ENCODE data around the gene APPBP2.
"Not testable (repeated sequence)": the region's sequence is repeated elsewhere in the genome, so short reads cannot be mapped to it uniquely, and the experiment has no call there.

Gene APPBP2

DNA sequence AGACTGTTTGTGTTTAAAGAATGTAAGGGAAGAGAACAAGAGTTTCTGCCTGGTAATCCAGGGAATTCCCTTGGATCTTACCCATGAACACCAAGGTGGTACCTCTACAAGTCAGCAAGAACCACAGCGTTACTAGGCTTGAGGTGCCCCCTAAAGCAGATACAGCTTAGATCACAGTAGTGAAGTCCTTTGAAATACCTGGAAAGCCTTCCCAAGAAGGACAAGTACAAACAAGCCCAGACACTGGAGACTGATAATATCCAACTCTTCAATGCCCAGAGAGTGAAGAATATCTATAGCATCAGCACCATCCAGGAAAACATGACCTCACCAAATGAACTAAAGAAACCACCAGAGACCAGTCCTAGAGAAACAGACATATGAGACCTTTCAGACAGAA, 3.8 kb upstream of the APPBP2 start:
- DNase-seq, result no peak

DNA sequence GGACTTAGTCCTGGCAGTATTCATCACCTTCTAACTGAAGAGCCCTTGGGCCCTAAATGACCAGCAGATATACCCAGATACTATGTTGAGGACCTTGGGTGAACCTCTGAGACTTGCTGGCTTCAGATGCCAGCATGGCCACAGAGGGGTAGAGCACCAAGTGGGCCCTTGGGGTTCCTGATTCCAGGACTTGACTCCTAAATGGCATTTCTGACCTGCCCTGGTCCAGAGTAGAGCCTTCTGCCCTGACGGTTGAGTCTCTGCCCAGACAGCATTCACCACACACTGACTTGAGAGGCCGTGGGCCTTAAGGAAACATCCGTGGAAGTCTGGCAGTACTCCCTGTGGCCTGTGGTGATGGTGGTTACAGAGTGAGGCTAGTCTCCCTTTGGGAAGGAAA, 2.8 kb upstream of the APPBP2 start:
- no peak for DNase-seq

DNA sequence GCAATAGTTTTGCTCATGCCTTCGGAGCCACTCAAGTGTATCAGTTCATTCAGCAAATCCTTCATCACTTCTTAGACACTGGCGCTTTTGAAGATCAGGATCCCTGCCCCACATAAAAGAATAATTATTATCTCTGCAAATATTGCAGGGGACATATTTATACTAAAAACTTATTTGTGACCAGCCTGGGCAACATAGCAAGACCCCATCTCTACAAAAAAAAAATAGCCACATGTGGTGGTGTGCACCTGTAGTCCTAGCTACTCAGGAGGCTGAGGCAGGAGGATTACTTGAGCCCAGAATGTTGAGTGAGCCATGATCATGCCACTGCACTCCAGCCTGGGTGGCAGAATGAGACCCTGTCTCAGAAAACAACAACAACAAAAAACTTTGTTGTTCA, 1.7 kb upstream of the APPBP2 start:
- DNase-seq, result no peak

DNA sequence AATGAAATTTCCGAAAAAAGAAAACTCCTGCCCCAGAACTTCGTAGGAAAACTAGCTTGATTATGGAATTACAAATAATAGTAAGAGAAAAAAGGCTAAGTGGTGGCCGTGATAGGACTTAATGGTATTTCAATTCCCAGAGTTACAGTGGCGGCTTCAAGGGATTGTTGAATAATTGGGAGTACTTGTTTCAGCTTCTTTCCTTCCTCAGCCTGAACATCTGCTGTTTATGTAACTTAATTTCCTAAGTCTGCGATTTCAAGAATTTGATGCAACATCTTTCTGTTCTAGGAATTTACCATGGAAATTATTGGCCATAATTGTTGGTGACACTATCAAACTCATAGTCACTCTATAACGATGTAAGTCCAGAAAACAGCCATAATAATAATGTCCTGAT, 684 bp upstream of the APPBP2 start:
- DNase-seq, result no peak

DNA sequence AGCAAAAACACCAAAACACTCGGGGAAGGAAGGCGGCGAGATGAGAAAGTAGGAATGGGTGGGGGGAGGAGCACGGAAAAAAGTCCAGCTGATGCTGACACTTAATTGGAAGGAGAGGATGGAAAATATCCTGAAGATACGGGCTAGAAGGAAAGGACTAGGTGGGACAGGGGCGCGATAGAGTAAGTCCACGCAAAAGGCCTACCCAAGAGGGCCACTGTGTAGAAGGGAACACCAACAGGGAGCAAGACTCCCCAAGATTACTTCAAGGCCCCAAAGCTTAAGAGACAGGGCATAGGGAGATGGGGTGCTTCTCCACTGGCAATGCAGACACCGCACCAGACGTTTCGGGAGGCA, 736 bp downstream of the APPBP2 start:
- DNase-seq, result no peak

DNA sequence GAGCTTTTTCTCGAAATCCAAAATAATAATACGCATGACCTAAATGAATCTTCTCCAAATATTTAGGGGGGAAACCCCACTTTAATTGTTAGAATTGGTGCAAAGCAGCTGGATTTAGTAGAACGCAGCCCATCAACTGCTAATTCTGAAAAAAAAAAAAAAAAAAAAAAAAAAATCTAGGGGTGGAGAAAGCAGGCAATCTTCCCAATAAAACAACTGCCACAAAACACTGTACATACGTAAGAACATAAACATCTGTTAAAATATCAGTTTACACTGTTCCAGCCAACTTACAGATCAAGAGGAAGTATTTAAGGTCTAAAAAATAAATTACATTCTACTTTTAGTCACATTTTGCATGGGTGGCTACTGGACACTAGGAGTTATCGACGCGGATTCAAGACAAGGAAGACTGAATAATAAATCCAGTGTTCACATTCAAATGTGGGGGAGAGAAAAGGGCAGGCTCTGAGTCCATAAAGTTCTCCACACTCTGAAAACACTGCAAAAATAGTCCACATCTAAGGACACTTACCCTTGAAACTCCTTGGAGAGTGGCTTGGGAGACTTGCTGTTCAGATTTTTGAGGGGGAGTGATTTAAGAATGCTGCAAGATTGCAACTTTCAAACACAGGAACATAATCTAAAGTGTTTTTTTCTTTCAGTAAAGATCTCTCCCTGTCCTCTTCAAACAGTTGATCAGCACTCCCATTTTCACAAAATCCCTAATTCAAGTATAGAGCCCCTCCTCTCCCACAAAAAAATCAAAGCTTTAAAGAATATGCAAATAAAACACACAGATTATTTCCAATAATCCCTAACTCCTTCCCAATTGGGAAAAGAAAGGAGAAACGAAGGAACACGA, 1.3 kb downstream of the APPBP2 start:
- peak; percentile 18 for DNase-seq

DNA sequence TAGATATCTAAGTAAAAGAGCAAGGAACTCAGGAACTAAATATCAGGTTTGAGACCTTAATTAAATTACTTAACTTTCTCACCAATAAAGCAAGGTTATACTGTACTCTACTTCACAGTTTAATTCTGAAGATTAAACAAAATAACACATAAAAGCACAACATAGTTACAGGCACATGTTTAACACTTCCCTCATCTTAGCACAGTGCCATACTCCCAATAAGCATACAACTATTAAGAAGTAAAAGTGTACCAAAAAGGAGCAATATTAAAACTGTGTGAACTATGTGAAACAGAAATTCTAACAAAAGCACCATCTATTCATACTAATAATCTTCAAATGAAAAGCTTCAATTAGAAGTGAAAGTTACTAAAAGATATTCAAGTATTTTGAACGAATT, 2.2 kb downstream of the APPBP2 start:
- no peak for DNase-seq

DNA sequence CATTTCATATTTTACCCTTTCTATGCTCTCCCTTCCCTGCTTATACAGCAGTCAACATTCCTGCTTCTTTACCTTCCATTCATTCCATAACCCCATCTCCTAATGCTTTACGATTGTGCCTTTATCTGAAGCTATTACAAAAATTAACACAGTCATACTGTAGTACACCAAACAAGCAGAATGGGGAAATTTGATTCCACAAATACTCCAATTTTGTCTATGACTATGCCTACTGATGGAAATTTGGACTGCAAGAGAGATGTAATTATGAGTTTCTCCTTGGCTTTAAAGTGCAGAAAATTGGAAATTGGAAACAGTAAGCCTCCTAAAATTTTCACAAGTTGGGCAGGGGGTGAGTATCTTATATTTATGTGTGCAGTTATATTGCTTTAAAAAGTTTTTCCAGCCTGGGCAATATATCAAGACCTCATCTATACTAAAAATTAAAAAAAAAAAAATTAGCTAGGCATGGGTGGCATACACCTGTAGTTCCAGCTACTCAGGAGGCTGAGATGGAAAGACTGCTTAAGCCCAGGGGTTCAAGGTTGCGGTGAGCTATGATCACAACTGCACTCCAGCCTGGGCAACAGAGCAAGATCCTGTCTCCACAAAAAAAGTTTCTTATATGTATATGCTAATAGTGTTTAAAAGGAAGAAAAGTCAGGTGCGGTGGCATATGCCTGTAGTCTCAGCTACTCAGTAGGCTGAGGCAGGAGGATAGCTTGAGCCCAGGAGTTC, 3.0 kb downstream of the APPBP2 start:
- DNase-seq, result no peak

DNA sequence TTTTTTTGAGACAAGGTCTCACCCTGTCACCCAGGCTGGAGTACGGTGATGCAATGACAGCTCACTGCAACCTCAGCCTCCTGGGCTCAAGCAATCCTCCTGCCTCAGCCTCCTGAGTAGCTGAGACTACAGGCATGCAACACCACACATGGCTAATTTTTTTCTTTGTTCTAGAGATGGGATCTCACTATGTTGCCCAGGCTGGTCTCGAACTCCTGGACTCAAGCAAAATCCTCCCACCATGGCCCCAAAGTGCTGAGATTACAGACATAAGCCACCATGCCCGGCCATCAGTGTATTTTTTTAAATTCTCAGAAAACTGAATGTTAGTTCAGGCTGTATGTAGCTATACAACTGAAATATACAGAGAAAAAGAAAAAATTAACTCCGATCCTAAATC, 6.2 kb downstream of the APPBP2 start:
- DNase-seq, result no peak

DNA sequence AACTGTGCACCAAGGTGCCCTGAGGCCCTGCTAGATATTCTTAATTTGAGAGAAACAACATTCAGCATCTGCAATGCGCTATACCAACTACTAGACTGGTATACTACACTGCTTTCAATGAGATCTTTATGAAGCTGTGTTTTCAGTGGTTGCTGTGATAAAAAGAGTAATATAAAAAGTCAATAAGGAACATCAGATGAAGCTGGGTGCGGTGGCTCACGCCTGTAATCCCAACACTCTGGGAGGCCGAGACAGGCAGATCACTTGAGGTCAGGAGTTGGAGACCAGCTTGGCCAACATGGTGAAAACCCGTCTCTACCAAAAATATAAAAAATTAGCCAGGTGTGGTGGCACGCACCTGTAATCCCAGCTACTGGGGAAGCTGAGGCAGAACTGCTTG, 10.4 kb downstream of the APPBP2 start:
- not testable (repeated sequence) for DNase-seq

DNA sequence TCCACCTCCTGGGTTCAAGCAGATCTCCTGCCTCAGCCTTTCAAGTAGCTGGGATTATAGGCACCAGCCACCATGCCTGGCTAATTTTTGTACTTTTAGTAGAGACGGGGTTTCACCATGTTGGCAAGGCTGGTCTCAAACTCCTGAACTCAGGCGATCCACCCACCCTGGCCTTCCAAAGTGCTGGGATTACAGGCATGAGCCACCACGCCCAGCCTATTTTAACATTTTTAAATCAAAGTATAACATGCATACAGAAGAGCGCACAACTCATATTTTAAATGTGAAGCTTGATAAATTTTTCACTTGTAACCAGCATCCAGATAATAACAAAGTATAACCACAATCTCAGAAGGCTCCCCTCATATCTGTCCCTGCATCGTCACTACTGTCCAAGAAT, 10.8 kb downstream of the APPBP2 start:
- DNase-seq, result not testable (repeated sequence)

DNA sequence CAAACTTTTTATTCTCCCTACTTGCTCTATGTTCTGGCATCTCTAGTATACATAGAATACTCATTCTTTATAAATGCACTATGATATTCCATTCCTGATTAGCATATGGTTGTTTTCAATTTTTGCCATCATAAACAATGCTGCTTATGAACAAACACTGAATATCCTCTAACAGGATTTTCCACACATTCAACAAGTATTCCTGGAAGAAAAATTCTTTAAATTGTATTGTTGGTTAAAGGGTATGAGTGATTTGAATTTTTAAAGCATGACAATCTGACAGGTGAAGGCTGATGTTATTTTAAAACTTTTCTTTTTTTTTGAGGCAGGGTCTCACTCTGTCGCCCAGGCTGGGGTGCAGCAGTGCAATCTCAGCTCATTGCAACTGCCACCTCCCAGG, 11.5 kb downstream of the APPBP2 start:
- DNase-seq, result no peak

DNA sequence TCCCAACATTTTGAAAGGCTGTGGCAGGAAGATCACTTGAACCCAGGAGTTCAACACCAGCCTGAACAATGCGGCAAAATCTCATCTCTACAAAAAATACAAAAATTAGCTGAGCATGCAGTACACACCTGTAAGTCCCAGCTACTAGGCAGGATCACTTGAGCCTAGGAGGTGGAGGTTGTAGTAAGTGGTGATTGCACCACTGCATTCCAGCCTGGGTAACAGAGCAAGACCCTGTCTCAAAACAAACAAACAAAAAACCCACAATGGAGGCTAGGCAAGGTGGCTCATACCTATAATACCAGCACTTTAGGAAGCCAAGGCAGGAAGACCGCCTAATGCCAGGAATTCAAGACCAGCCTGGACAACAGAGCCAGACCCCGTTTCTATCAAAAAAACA, 12.0 kb downstream of the APPBP2 start:
- DNase-seq, result no peak

DNA sequence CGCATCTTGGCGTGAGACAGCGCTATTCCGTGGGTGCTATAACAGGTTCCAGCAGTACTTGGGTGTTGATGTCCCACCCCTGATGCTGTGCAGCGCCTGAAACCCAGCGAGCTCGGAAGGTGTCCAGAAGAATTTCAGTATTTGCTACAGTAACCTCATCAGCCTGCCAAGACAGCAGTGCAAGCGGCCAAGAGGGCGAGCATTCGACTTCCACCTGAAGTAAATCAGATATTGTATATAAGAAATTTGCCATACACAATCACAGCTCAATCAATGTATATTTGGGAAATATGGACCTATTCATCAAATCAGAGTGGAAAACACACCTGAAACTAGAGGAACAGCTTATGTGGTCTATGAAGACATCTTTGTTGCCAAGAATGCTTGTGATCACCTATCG, 13.0 kb downstream of the APPBP2 start:
- no peak for DNase-seq

DNA sequence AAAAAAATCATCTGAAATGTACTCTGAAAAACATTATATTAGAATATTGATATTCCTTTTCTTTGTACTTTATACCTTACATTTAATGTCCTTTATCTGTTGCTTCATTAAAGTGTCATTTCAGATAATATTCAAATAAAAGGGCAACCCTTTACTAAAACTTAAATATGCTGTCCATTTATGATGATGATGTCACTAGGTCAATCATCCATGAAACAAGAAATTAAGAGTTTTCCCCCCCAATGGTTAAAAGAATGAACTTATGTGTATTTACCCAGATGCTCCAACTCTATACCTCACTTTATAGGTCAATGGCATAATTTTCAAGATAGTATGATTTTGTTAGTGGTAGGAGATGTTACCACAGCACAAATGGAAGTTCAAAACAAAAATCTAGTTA, 15.3 kb downstream of the APPBP2 start:
- DNase-seq, result no peak

DNA sequence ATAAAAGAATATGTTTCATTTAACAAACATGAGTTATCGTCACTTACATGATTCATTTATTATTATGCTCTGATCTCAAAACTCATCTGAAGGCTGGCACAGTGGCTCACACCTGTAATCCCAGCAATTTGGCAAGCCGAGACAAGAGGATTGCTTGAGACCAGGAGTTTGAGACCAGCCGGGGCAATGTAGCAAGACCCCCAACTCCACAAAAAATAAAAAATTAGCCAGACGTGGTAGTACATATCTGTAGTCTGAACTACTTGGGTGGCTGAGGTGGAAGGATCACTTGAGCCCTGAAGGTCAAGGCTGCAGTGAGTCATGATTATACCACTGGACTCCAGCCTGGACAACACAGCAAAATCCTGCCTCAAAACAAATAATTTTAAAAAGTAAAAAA, 16.0 kb downstream of the APPBP2 start:
- DNase-seq, result no peak

DNA sequence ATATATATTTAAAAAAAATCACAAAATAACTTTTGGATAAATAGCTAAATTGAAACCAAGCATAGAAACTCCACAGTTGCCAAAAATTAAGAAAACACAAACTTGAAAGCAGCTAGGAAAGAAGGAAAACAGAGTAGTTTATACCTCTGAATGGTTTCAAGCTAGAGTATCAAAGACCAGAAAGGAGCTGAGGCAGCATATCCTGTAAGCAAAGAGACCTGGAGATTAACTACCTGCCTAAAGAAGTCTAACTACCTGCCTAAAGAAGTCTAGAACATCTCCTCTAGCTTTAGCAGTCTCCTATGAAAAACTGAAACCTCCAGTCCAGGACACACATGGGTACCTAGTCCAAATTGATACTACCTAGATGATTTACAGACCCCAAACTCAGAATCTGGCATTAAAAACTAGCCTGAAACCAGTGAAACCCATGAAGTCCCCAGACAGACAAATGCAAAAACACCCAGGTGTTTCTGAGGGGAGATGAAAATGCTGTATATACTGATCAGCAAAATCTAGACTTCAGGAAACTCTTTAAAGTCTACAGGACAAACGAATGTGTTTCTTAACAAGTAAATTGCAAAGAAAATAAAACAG, 17.6 kb downstream of the APPBP2 start:
- DNase-seq, result no peak

DNA sequence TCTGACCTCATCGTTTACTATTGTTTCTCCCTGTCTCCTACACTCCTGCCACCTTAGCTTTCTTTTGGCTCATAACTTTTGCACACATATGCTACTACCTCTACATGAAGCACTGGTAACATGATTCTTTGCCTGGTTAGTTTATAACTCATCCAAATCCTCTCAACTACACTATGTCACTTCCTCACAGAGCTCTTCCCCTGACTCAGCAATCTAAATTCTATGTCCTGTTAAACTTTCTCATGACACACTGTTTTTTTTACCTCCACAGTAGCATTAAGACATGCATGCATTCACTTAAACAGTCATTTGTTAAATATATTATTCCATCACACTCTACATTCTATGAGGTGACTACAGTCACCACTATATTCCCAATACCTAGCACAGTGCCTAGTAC, 19.7 kb downstream of the APPBP2 start:
- DNase-seq, result peak; percentile 49

DNA sequence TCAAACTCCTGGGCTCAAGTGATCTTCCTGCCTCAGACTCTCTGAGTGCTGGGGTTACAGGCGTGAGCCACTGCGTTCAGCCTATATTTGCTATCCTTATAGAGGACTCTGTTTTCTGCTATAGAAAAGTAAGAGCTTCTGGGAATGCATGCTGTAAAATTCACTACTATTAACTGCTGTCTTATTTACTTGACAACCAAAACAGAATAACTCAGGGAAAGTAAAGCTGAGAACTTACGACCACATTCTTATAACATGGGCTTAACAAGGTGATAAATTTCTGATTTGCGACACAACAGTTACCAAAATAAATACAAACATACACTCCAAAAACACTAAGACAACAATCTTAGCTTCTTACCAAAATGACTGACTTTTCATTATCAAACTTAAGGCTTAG, 23.9 kb downstream of the APPBP2 start:
- DNase-seq, result no peak

DNA sequence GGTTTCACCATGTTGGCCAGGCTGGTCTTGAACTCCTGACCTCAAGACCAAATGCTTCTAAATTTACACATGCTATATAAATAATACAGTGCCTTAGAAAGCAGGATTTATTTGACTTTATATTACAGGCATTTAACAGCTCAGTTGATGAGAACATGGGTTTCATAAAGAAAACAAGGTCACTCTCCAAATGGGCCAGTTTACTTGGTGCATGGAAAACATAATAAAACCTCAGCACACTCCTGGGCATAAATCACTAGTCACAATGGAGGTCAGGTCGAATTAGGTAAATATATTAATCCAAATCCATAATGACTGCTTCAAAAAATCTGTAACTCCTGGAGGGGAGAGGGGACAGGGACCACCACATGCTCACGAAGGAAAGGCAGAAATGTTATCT, 24.5 kb downstream of the APPBP2 start:
- no peak for DNase-seq

DNA sequence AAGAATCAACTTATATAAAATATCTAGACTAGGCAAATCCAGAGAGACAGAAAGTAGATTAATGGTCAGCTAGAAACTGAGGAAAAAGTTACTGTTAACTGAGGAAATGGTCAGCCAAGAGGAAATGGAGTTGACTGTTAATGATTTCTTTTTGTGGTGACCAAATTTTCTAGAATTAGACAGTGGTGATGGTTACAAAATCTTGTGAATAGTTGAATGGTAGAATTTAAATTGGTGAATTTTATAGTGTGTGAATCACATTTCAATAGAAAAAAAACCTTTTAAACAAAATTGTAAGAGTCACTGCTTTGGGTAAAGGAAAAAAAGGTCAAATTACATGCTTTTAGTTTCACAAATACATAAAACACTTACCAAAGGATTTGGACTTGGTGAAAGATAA, 30.0 kb downstream of the APPBP2 start:
- DNase-seq, result no peak

DNA sequence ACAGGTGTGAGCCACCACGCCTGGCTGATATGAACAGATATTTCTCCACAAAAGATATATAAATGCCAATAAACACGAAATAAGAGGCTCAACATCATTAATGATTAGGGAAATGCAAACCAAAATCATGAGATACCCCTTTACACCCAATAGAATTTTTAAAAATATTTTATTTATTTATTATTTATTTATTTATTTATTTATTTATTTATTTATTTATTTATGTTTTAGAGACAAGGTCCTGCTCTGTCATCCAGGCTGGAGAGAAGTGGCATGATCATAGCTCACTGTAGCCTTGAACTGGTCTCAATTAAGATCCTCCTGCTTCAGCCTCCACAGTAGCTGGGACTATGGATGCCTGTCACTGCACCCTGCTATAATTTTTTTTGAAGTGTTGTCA, 30.8 kb downstream of the APPBP2 start:
- DNase-seq, result no peak

DNA sequence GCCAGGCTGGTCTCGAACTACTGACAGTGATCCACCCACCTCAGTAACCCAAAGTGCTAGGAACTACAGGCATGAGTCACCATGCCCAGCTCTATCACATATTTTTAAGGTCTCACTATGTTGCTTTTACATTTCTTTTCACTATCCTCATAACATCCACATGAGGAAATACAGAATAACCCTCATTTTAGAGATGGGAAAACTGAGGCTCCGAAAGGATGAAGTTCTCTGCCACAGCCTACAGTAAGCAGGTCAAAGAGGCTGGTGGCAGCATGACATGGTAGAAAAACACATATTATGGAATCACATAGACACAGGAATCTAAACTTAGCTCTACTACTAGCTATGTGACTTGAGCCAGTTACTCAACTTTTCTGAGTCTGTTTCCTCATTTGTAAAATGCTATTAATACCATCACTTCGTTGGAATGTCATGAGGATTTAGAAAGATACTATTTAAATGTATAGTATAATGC, 32.2 kb downstream of the APPBP2 start:
- DNase-seq, result no peak

DNA sequence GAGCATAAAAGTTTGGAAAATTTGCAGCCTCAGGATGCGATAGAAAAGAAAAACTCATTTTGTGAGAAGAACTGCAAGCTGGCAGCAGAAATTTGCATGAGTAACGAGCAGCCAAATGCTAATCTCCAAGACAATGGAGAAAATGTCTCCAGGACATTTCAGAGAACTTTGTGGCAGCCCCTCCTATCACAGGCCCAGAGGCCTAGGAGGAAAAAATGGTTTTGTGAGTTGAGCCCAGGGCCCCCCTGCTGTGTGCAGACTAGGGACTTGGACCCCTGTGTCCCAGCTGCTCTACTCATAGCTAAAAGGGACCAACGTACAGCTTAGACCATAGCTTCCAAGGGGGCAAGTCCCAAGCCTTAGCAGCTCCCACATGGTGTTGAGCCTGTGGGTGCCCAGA, 34.3 kb downstream of the APPBP2 start:
- DNase-seq, result no peak

Data from hematopoietic multipotent progenitor cell treated with erythropoietin and hydrocortisone succinate and interleukin-3 and kit ligand, for 6 days (in vitro differentiated cells).